Ovary (tissue), 3 donors: Measurements from ENCODE around the gene RAB40C.

Experiments
- EP300 ChIP-seq: sonication (generic); formaldehyde crosslinking; IDR thresholded peaks from one replicate; pipeline ENCODE4 v1.6.1; 2017; ENCODE audit warnings: antibody characterized with exemption
- POLR2A ChIP-seq: fragments of 450-650 bp; IDR thresholded peaks from one replicate; pipeline ENCODE4 v1.6.1; 2017; ENCODE audit warnings: antibody characterized with exemption, mild to moderate bottlenecking, moderate library complexity
- TF ChIP-seq, protein P1 (sequence below), 3 donors: fragments of 450-650 bp in 2 of 3; fragments of 200-600 bp in 1 of 3; IDR thresholded peaks; one replicate each; pipeline versions ENCODE4 v1.5.1 to v1.8.0; 2016 to 2022; ENCODE audit warnings: antibody characterized with exemption in 3 of 3, mild to moderate bottlenecking in 1 of 3
- donor health status: DM: no; HTN: no; CAD: no.

DNA sequence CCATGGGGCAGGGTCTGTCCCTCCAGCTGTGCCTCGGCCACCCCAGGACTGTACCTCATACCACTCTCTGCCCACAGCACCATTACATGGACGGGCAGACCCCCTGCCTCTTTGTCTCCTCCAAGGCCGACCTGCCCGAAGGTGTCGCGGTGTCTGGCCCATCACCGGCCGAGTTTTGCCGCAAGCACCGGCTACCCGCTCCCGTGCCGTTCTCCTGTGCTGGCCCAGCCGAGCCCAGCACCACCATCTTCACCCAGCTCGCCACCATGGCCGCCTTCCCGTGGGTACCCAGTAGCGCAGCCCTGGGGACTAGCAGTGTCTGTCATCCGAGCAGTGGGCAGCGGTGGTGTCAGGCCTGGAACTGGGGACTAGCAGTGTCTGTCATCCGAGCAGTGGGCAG, 83.0 kb downstream of the RAB40C start:
- TF ChIP-seq, protein P1, sequence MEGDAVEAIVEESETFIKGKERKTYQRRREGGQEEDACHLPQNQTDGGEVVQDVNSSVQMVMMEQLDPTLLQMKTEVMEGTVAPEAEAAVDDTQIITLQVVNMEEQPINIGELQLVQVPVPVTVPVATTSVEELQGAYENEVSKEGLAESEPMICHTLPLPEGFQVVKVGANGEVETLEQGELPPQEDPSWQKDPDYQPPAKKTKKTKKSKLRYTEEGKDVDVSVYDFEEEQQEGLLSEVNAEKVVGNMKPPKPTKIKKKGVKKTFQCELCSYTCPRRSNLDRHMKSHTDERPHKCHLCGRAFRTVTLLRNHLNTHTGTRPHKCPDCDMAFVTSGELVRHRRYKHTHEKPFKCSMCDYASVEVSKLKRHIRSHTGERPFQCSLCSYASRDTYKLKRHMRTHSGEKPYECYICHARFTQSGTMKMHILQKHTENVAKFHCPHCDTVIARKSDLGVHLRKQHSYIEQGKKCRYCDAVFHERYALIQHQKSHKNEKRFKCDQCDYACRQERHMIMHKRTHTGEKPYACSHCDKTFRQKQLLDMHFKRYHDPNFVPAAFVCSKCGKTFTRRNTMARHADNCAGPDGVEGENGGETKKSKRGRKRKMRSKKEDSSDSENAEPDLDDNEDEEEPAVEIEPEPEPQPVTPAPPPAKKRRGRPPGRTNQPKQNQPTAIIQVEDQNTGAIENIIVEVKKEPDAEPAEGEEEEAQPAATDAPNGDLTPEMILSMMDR (IDR thresholded peaks at IDR 0.05): no peak
- TF ChIP-seq EP300 (no peak), POLR2A (no peak)
